ENCODE results near the gene SIAH2.
A peak's percentile ranks its signal among the peaks of the same experiment; 100 is the strongest.

SIAH2 gene

DNA sequence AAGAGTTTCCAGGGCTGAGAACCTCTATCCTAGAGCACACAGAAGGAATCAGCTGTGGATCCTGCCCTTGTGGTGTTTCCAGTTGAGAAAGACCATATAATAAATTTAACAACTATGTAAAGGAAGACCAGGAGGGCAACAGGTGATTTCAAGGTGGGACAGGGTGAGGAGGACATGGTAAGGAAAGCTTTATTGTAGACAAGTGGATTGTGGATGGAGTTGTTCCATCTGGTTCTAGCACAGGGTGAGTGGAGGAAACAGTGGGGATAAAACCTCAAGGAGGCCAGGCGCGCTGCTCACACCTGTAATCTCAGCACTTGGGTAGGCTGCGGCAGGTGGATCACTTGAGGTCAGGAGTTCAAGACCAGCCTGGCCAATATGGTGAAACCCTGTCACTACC, 17.1 kb downstream of the SIAH2 start:
- no peaks in the 10 kb centered on the region for H3K27me3 ChIP-seq (ENCODE audit: control insufficient read depth, insufficient read depth, low read length)
- H3K9ac ChIP-seq (ENCODE audit: low read depth, low read length) = no peak overlapping the region
- peaks cover 29% of the 10 kb centered on the region for H3K4me1 ChIP-seq (ENCODE audit: control insufficient read depth, insufficient read depth, low read length)
- H3K36me3 ChIP-seq (ENCODE audit: insufficient read depth, low read length) = peaks cover 19% of the 10 kb centered on the region
- H3K9me3 ChIP-seq (replicated peaks; ENCODE audit: low read length) = no peaks in the 10 kb centered on the region
- H3K4me3 ChIP-seq (ENCODE audit: low read length) = no peak overlapping the region
- no peak overlapping the region for H3K4me2 ChIP-seq (ENCODE audit: low read length)

DNA sequence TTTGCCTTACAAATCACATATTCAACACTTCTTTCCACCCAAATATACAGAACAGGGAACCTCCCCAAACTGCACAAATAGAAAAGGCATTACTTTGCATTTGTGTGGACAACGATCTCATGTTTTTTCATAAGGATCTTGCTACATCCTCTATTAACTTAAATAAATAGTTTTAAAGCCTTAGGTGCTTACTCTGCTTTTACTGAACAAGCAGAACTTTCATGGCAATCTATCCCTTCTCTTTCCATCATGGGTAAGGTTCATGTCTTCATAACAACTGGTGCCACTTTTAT, 18.1 kb downstream of the SIAH2 start:
- peak overlapping the region; percentile 28 for H3K4me3 ChIP-seq (ENCODE audit: low read length)
- peak overlapping the region; percentile 34 for H3K9ac ChIP-seq (ENCODE audit: low read depth, low read length)
- no peaks in the 10 kb centered on the region for H3K27me3 ChIP-seq (ENCODE audit: control insufficient read depth, insufficient read depth, low read length)
- H3K4me2 ChIP-seq (ENCODE audit: low read length) = peak overlapping the region; percentile 69
- peaks cover 29% of the 10 kb centered on the region for H3K4me1 ChIP-seq (ENCODE audit: control insufficient read depth, insufficient read depth, low read length)
- H3K9me3 ChIP-seq (replicated peaks; ENCODE audit: low read length) = no peaks in the 10 kb centered on the region
- peaks cover 15% of the 10 kb centered on the region for H3K36me3 ChIP-seq (ENCODE audit: insufficient read depth, low read length)

DNA sequence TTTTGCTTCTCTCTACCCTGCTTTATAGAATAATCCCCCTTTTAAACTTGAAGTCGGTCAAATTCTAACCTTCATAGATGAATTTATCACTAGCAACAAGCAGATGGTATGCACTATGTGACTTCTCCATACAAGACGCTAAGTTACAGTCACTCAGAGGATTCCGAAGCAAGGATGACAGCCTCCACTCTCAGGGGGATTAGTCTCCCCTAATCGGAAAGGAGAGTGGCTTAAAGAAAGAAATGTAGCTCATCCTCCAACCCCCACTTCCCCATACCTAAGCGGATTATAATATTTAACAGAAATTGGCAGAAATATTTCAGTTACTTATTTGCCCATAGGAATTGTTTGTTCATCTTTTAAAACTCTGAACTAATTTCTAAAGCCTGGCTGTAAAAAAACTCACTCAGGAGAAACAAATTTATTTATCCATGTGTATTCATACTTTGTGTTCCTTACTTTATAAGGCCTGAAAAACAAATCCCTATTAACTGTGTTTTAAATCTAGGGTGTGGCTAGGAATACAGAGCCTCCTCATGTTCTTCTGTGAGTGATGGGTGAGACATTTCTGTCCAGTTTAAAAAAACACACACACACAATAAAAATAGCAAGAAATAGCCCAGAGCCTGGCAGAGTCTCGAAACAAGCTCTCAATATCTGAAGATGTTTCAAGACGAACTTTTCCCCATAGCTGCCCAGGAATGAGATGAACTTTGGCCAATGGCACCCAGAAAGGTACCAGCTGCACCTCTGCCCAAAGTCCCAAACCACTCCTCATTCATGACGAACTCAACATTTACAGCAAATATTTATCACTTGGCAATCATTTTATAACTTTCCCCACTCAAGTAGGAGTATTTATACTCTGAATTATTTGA, 18.7 kb downstream of the SIAH2 start:
- peak overlapping the region; percentile 34 for H3K9ac ChIP-seq (ENCODE audit: low read depth, low read length)
- H3K4me2 ChIP-seq (ENCODE audit: low read length) = peak overlapping the region; percentile 69
- H3K4me3 ChIP-seq (ENCODE audit: low read length) = peak overlapping the region; percentile 28
- H3K27me3 ChIP-seq (ENCODE audit: control insufficient read depth, insufficient read depth, low read length) = no peaks in the 10 kb centered on the region
- H3K4me1 ChIP-seq (ENCODE audit: control insufficient read depth, insufficient read depth, low read length) = peaks cover 29% of the 10 kb centered on the region
- no peaks in the 10 kb centered on the region for H3K9me3 ChIP-seq (replicated peaks; ENCODE audit: low read length)
- H3K36me3 ChIP-seq (ENCODE audit: insufficient read depth, low read length) = peaks cover 15% of the 10 kb centered on the region

DNA sequence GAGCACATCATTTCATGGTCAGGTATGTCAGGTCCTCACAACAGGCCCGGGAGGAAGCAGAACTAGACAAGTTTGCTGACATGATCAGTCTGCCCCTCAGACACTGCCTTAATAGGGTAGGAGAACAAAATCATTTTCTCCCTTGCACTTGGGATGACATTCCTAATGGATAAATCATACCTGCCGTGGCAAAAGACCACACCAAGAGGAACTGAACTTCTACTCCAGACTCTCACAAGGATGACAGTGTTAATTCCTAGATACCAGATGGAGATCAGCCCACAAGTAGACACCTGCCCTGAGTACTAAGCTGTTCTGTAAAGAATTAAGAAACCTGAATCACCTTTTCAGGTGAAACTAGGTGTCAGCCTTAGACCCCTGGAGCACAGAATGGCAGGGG, 19.5 kb downstream of the SIAH2 start:
- H3K4me3 ChIP-seq (ENCODE audit: low read length) = no peak overlapping the region

DNA sequence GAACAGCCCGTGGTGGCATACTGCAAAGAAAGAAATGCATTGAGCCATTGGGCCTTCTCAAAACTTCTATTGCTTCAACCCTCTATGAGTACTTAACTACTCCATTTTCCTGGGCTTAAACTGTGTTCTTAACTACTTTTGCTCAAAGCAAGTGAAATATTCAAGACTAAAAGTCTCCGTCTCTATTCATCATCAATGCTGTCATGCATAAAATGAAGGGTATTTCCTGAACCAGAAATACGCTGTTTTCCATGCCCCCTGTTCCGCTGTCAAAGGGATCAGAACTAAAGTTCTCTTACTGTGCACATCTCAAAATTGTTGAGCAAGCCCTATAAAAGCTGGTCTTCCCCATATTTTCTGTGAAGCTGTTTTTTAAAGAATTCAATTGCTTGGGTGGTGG, 20.3 kb downstream of the SIAH2 start:
- Histone ChIP-seq H3K9me3 (replicated peaks; ENCODE audit: low read length) (no peaks in the 10 kb centered on the region), H3K4me1 (ENCODE audit: control insufficient read depth, insufficient read depth, low read length) (peaks cover 25% of the 10 kb centered on the region), H3K4me3 (ENCODE audit: low read length) (no peak overlapping the region), H3K27me3 (ENCODE audit: control insufficient read depth, insufficient read depth, low read length) (no peaks in the 10 kb centered on the region), H3K4me2 (ENCODE audit: low read length) (no peak overlapping the region), H3K36me3 (ENCODE audit: insufficient read depth, low read length) (peaks cover 15% of the 10 kb centered on the region), H3K9ac (ENCODE audit: low read depth, low read length) (no peak overlapping the region)

More for the DNA sequence above, 19.5 kb downstream of the SIAH2 start:
- no peak overlapping the region for H3K9ac ChIP-seq (ENCODE audit: low read depth, low read length)
- H3K4me1 ChIP-seq (ENCODE audit: control insufficient read depth, insufficient read depth, low read length) = peaks cover 25% of the 10 kb centered on the region
- no peaks in the 10 kb centered on the region for H3K27me3 ChIP-seq (ENCODE audit: control insufficient read depth, insufficient read depth, low read length)
- no peaks in the 10 kb centered on the region for H3K9me3 ChIP-seq (replicated peaks; ENCODE audit: low read length)
- peak overlapping the region; percentile 69 for H3K4me2 ChIP-seq (ENCODE audit: low read length)
- peaks cover 15% of the 10 kb centered on the region for H3K36me3 ChIP-seq (ENCODE audit: insufficient read depth, low read length)

DNA sequence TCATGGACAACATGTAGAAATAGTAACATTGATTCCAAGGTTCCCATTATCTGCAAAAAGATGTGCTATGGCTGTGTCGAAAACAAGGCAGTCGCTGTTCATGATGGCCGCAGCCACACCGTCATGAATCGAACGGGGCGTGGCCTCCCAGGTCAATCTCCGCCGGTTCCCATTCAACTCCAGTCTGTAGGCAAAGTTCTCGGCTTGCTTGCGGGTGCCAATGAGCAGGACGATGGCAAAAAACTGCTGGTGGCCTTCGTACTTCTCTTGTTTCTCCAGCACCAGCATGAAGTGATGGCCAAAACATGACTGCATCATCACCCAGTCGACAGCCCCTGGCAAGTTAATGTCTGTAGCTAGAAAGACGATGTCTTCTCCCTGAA, 20.8 kb downstream of the SIAH2 start:
- no peaks in the 10 kb centered on the region for H3K27me3 ChIP-seq (ENCODE audit: control insufficient read depth, insufficient read depth, low read length)
- no peak overlapping the region for H3K4me2 ChIP-seq (ENCODE audit: low read length)
- H3K4me3 ChIP-seq (ENCODE audit: low read length) = no peak overlapping the region
- H3K9ac ChIP-seq (ENCODE audit: low read depth, low read length) = no peak overlapping the region
- peaks cover 22% of the 10 kb centered on the region for H3K4me1 ChIP-seq (ENCODE audit: control insufficient read depth, insufficient read depth, low read length)
- peaks cover 15% of the 10 kb centered on the region for H3K36me3 ChIP-seq (ENCODE audit: insufficient read depth, low read length)
- no peaks in the 10 kb centered on the region for H3K9me3 ChIP-seq (replicated peaks; ENCODE audit: low read length)

DNA sequence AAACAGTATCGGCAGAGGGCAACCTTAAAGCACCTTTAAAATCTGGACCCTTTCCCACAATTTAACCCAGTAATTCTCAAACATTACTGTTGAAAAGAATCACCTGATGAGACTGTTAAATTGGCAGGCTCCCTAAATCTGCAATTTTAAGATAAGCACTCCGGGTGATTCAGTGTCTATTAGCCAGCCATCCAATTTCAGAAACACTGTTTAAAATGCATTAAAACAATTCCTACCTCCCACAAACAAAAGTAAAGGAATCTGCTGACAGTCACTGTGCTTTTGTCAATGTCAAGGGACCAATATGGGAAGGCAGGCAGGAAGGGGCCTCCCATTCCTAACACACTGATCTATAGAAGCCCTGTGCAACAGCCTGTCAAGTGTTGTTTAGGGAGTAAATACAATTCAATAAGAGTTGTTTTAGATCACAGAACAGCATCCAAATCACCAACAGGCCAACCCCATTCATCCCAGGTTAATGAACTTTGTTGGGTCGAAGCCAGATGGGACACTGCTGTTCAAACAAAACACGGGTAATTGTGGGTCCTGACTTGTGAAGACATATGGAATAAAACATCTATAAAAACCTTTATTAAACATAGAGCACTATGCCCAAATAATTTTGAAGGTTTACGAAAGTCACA, 21.4 kb downstream of the SIAH2 start:
- Histone ChIP-seq H3K27me3 (ENCODE audit: control insufficient read depth, insufficient read depth, low read length) (no peaks in the 10 kb centered on the region), H3K4me3 (ENCODE audit: low read length) (no peak overlapping the region), H3K4me2 (ENCODE audit: low read length) (no peak overlapping the region), H3K4me1 (ENCODE audit: control insufficient read depth, insufficient read depth, low read length) (peaks cover 22% of the 10 kb centered on the region), H3K9ac (ENCODE audit: low read depth, low read length) (no peak overlapping the region), H3K9me3 (replicated peaks; ENCODE audit: low read length) (no peaks in the 10 kb centered on the region), H3K36me3 (ENCODE audit: insufficient read depth, low read length) (peaks cover 15% of the 10 kb centered on the region)

DNA sequence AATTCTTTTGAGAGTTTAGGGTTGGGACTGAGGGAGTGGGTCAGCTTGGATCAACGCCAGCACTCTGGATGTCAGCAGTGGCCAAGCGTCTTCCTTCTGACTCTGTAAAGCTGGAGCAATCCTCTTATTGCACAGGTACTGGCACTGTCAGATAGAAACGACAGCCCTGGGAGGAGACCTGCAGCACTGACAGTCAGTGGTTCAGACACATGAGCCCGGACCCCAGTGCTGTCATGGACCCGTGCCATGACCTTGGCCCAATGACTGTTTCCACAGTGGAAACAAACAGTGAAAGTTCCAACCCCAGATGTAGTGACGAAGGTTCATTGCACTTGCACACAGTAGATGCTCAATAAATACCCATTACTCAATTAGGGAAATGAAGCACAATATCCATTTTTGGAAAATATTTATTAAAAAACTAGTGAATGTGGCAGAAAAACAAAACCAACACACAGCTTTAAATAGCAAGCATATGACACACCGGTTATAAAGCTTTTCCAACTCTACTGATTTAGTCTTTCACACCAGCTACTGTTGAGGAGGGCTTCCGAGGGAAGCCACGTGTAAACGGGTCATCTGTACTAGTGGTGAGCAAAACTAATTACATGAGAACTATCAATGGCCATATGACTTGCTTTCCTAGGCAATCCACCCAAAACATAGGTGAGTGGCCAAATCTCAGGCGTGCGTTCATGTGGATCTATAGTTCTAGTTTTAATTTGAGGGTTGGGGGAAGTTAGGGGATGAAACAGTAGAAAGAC, 22.1 kb downstream of the SIAH2 start:
- Histone ChIP-seq H3K4me1 (ENCODE audit: control insufficient read depth, insufficient read depth, low read length) (peaks cover 22% of the 10 kb centered on the region), H3K36me3 (ENCODE audit: insufficient read depth, low read length) (peaks cover 15% of the 10 kb centered on the region), H3K4me3 (ENCODE audit: low read length) (no peak overlapping the region), H3K27me3 (ENCODE audit: control insufficient read depth, insufficient read depth, low read length) (no peaks in the 10 kb centered on the region), H3K9me3 (replicated peaks; ENCODE audit: low read length) (no peaks in the 10 kb centered on the region), H3K9ac (ENCODE audit: low read depth, low read length) (no peak overlapping the region), H3K4me2 (ENCODE audit: low read length) (no peak overlapping the region)

DNA sequence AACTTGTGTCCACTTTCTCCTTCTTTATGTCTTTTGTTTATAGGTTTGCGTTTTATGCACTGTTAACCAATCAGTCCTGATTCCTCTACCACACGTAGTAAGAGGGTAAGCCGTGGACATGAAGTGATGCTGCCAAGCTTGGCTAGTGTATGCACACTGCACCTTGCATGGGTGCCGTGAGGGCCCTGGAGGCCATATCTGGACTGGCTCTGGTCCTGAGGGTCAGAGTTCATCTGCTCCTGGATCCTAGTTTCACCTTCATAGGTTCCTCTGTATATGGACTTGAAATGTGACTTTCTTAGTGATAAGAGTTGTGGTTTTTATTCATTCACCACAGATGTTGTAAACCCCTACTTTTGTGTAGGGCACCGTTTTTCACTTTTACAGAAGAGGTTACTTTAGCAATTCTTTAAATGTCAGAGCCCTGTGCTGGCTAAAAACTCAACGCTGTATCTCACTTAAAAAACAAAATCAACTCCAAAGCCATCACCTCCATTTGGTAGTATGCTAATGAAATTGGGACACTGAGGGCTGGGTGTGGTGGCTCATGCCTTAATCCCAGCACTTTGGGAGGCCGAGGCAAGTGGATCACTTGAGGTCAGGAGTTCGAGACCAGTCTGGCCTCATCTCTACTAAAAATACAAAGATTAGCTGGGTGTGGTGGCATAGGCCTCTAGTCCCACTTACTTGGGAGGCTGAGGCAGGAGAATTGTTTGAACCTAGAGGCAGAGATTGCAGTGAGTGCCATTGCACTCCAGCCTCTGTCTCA, 22.9 kb downstream of the SIAH2 start:
- Histone ChIP-seq H3K4me3 (ENCODE audit: low read length) (no peak overlapping the region), H3K9ac (ENCODE audit: low read depth, low read length) (no peak overlapping the region)

DNA sequence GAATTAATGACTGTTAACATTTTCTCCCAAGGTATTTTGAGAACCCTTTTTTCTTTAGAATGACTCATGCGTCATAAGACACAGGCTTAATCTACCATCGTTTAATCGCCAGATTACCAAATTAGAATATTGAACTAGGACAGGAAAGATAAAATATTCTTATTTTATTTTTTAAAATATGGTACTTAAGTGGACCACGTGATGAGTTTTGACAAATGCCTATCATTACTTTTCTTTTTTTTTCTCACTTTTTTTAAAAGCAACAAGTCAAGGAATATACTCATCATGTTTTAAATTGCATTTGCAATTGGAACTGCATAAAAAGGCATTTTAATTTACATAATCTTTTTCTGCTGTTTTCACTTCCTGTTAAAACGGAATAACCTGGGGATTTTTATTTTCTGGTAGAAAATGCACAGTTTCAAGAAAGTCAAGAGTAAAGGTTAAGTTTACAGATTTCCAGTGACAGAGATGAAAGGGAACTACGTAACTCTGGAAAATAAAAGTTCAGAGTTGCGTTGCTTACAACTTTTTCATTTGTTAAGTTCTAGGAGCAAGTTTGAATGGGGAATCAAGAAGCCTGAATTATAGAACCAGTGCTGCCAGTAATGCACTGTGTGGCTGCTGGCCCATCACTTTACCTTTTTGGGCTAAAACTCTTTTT, 23.6 kb downstream of the SIAH2 start:
- Histone ChIP-seq H3K27me3 (ENCODE audit: control insufficient read depth, insufficient read depth, low read length) (no peaks in the 10 kb centered on the region), H3K9me3 (replicated peaks; ENCODE audit: low read length) (no peaks in the 10 kb centered on the region), H3K36me3 (ENCODE audit: insufficient read depth, low read length) (peaks cover 15% of the 10 kb centered on the region), H3K4me1 (ENCODE audit: control insufficient read depth, insufficient read depth, low read length) (peaks cover 12% of the 10 kb centered on the region), H3K4me2 (ENCODE audit: low read length) (no peak overlapping the region), H3K4me3 (ENCODE audit: low read length) (no peak overlapping the region), H3K9ac (ENCODE audit: low read depth, low read length) (no peak overlapping the region)

More for the DNA sequence above, 22.9 kb downstream of the SIAH2 start:
- H3K36me3 ChIP-seq (ENCODE audit: insufficient read depth, low read length) = peaks cover 15% of the 10 kb centered on the region
- no peaks in the 10 kb centered on the region for H3K27me3 ChIP-seq (ENCODE audit: control insufficient read depth, insufficient read depth, low read length)
- no peak overlapping the region for H3K4me2 ChIP-seq (ENCODE audit: low read length)
- peaks cover 20% of the 10 kb centered on the region for H3K4me1 ChIP-seq (ENCODE audit: control insufficient read depth, insufficient read depth, low read length)
- H3K9me3 ChIP-seq (replicated peaks; ENCODE audit: low read length) = no peaks in the 10 kb centered on the region
